HG03354 (cell line): ENCODE measurements around the gene PSEN1.
A peak's percentile ranks its signal among the peaks of the same experiment; 100 is the strongest.

Experiments used
- ATAC-seq: cut with Tn5 transposase; IDR thresholded peaks from one replicate; pipeline ENCODE4 v1.9.1; 2021; ENCODE audit warnings: mild to moderate bottlenecking; ENCODE audit not compliant: unreplicated experiment, poor library complexity, severe bottlenecking

PSEN1 gene

GRCh38 chr14:73264080-73264884 lies 128.0 kb downstream of the PSEN1 start:
- no peak for ATAC-seq

DNA sequence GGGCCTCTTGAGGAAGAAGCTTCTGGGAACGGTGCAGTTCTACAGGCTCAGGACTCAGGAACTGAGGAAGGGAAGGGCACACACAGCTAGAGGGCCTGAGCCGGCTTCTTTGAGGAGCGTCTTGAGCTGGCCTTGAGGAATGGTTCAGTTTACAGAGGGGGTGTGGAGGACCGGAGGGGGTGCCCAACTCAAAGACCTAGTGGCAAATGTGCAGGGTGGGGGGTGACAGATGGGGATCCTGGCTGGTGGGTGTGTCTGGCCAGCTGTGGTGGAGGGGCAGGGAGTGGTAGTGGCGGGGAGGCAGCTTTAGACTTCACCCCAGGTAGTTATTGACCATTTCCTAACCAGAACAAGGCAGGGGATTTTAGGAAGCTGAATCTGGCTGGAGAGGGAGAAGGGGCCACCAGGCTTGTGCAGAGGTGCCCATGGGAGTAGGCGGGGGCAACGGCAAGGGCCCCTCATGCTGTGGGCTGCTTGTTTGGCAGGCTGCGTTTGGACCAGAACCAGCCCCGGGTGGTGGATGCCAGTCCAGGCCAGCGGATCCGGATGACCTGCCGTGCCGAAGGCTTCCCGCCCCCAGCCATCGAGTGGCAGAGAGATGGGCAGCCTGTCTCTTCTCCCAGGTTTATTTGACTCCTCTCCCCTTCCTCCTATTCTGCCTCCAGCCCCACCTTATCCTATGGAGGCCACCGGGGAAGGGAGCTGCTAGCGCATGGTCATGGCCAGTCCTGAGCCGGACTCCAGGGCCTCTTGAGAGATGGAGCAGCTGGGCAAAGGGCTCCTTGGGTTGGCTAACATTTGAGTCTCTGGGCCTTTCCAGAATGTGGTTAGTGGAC lies 128.8 kb downstream of the PSEN1 start:
- ATAC-seq = no peak

- ATAC-seq = no peak
Observed at GRCh38 chr14:73265721-73266046, 129.4 kb downstream of the PSEN1 start.

- ATAC-seq = no peak
Observed at GRCh38 chr14:73266317-73266716, 130.0 kb downstream of the PSEN1 start.

DNA sequence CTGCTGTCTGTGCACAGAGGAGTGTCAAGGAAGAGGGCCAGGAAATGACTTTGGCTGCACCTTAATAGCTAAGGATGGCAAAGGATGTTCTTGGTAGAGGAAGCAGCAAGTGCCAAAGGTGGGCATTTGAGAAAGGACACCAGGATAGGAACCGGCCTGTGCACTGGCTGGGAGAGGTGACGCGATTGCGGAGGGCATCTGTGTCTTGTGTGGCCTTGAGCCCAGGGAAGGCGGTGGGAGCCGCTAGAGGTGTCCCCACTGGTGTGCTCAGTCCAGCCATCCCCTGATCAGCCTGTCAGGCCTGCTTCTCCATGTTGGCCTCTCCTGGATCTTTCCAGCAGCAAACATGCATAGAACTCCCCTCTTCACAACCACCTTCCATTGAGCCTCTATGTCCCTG lies 131.2 kb downstream of the PSEN1 start:
- no peak for ATAC-seq

DNA sequence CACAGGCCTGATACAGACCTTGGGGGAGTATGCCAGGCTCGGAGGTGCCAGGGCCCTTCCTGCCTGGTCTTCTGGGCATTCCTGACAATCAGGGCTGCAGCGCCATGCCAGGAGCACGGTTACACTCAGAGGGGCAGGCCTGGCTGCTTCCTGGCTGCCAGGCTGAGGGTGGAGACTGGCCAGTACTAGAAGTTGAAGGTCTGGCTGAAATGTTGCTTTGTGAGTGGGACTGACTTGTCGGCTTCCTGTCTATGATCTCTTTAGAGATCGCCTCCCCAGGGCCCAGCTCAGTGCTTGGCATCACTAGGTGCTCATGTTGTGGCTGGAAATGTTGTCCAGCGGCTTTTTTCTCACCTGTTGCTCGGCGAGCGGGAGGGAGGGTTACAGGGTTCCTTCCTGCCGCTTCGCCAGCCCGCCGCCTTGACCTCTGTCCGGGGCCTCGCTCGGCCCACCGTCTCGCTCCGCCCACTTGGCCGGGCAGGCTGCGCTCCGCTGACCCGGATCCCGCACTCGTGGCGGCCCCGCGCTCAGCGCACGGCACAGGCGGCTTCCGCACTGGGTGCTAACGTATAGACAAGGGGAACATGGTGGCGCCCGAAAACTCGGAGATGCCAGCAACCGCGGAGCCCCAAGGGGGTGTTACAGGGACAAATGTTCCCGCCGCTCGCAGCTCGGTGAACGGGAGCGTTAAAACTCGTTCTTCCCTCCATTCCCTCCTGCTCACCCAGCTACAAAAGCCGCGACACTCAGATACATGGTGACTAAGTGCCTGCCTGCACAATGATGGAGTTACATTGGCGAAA lies 133.6 kb downstream of the PSEN1 start:
- peak; percentile 73 for ATAC-seq

DNA sequence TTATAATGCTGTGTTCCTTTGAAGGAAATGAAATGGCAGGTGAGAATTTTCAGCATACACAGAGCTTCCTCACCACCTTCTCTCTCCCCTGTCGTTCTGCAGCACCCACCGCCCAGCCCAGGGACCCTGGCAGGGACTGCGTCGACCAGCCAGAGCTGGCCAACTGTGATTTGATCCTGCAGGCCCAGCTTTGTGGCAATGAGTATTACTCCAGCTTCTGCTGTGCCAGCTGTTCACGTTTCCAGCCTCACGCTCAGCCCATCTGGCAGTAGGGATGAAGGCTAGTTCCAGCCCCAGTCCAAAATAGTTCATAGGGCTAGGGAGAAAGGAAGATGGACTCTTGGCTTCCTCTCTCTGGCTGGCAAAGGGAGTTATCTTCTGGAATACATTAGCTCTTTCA lies 136.1 kb downstream of the PSEN1 start:
- no peak for ATAC-seq
